Measurements from ENCODE around the gene BUB1. TPM values are rescaled to one million over a fixed set of nuclear protein-coding genes. Genes with fewer than 3 reads are reported as not detected.

BUB1 gene
- total RNA-seq, 1 donor from 2014 or later, result 7.3 TPM

DNA sequence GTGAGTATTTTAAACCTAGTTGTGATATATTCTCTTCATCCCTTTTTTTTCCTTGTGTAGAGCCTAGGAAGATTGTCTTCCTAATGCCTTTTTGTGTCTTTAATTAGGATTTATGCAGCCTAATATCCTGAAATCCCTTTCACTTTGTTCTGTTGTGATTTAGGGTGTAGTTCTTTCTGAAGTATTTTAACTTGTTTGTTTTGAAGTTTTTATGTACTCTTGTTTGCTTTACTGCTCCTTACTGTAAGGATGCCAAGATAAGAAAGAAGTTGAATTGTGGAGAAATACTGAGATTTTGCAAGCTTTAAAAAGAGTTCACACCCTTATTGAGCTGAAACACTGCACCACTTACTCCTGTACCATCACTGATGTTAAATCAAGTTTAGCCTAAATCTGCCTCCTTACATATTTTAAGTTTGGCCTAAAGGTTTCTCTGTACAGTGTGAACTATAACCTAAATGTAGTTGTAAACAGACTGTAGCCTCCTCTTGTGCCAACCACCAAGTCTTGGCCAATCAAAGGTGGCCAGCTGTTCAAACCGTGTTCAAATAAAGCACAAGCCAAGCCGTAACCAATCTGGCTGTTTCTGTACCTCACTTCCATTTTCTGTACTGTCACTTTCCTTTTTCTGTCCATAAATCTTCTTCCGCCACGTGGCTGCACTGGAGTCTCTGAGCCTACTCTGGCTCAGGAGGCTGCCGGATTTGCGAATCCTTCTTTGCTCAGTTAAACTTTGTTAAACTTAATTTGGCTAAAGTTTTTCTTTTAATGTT is 36.8 kb upstream of the BUB1 start:
- Mint-ChIP-seq H3K27ac (ENCODE audit: unreplicated experiment) (no peak overlapping the region), H3K27me3 (ENCODE audit: unreplicated experiment) (peaks cover 87% of the 10 kb centered on the region), H3K4me1 (ENCODE audit: unreplicated experiment) (peaks cover 11% of the 10 kb centered on the region), H3K4me3 (ENCODE audit: unreplicated experiment) (no peak overlapping the region), H3K36me3 (ENCODE audit: unreplicated experiment) (no peaks in the 10 kb centered on the region), H3K9me3 (ENCODE audit: unreplicated experiment) (no peaks in the 10 kb centered on the region)
- TF ChIP-seq, protein P1, sequence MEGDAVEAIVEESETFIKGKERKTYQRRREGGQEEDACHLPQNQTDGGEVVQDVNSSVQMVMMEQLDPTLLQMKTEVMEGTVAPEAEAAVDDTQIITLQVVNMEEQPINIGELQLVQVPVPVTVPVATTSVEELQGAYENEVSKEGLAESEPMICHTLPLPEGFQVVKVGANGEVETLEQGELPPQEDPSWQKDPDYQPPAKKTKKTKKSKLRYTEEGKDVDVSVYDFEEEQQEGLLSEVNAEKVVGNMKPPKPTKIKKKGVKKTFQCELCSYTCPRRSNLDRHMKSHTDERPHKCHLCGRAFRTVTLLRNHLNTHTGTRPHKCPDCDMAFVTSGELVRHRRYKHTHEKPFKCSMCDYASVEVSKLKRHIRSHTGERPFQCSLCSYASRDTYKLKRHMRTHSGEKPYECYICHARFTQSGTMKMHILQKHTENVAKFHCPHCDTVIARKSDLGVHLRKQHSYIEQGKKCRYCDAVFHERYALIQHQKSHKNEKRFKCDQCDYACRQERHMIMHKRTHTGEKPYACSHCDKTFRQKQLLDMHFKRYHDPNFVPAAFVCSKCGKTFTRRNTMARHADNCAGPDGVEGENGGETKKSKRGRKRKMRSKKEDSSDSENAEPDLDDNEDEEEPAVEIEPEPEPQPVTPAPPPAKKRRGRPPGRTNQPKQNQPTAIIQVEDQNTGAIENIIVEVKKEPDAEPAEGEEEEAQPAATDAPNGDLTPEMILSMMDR (IDR thresholded peaks at IDR 0.05), result no peak
- no peak for DNase-seq (ENCODE audit: extremely low spot score, unreplicated experiment)

DNA sequence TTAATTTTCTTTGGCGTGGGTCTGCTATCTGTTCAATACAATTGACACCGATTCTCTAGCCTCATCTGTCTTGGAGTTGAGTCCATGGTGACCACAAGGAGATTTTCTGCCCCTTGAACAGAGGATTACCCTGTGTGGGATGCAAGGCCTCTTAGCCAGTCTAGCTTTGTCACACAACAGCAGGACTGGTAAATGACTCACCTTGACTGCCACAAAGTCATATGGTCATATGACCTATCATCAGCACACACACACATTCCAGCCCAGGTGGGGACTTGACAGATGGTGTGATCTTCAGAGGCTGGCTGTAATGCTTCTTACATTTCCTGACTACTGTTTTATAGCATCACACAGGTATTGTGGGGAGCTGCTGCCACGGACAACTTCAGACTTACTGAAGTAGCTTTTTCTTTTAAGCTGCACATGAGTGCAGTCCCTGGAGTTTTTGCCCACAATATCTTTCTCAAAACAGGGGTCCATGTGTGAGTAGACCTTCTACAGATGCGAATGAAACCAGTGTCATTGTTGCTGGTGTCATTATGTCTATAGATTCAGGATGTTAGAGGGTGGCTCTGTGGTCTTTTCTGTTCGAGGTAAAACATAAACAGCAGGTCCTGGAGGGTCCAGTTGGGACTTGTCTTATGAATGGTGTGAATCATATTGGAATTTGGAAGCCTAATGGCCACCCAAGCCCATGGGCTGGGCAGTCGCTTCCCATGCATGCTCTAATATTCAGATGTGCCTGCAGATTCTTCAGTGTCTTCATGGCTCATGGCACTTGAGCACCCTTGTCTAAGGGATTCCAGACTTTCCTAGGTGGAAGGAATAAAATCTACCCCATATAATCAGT is 35.9 kb upstream of the BUB1 start:
- H3K4me1 Mint-ChIP-seq (ENCODE audit: unreplicated experiment), result peaks cover 11% of the 10 kb centered on the region
- no peaks in the 10 kb centered on the region for H3K9me3 Mint-ChIP-seq (ENCODE audit: unreplicated experiment)
- no peaks in the 10 kb centered on the region for H3K36me3 Mint-ChIP-seq (ENCODE audit: unreplicated experiment)
- H3K27me3 Mint-ChIP-seq (ENCODE audit: unreplicated experiment), result peaks cover 88% of the 10 kb centered on the region
- no peak overlapping the region for H3K27ac Mint-ChIP-seq (ENCODE audit: unreplicated experiment)
- DNase-seq (ENCODE audit: extremely low spot score, unreplicated experiment), result no peak
- TF ChIP-seq, protein P1 (IDR thresholded peaks at IDR 0.05), result no peak
- H3K4me3 Mint-ChIP-seq (ENCODE audit: unreplicated experiment), result no peak overlapping the region

DNA sequence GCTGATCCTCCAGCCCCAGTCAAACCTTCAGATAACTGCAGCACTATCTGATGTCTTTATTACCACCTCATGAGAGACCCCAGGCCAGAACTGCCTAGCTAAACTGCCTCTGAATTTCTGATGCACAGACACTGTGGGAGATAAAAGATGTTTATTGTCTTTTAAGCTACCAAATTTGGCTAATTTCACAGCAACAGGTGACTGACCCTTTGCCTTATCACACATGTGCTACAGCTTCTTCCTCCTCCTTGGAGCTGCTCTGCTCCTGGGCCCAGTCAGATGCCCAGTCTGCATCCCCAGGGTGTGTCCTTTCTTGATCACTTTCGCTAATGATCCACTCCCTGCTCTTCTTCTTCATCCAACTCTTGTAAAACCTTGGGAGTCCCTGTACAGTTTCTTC is 34.9 kb upstream of the BUB1 start:
- Mint-ChIP-seq H3K27me3 (ENCODE audit: unreplicated experiment) (peaks cover 88% of the 10 kb centered on the region), H3K4me1 (ENCODE audit: unreplicated experiment) (peaks cover 9% of the 10 kb centered on the region), H3K27ac (ENCODE audit: unreplicated experiment) (no peak overlapping the region), H3K36me3 (ENCODE audit: unreplicated experiment) (no peaks in the 10 kb centered on the region), H3K9me3 (ENCODE audit: unreplicated experiment) (no peaks in the 10 kb centered on the region), H3K4me3 (ENCODE audit: unreplicated experiment) (no peak overlapping the region)
- TF ChIP-seq, protein P1 (IDR thresholded peaks at IDR 0.05), result no peak
- no peak for DNase-seq (ENCODE audit: extremely low spot score, unreplicated experiment)

DNA sequence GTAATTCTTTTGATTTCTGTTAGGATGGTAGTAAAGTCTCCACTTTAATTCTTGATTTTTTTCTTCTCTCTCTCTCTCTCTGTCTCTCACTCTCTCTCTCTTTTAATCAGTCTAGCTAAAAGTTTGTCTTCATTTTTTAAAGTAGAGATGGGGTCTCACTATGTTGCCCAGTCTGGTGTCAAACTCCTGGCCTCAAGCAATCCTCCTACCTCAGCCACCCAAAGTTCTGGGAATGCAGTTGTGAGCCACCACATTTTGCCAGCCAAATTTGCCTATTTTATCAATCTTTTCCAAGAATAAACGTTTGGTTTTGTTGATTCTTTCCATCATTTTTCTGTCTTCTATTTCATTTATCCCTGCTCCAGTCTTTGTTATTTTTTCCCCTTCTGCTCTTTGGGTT is 30.6 kb upstream of the BUB1 start:
- Mint-ChIP-seq H3K4me1 (ENCODE audit: unreplicated experiment) (no peaks in the 10 kb centered on the region), H3K36me3 (ENCODE audit: unreplicated experiment) (no peaks in the 10 kb centered on the region), H3K9me3 (ENCODE audit: unreplicated experiment) (no peaks in the 10 kb centered on the region), H3K27ac (ENCODE audit: unreplicated experiment) (no peak overlapping the region), H3K27me3 (ENCODE audit: unreplicated experiment) (peaks cover 90% of the 10 kb centered on the region), H3K4me3 (ENCODE audit: unreplicated experiment) (no peak overlapping the region)
- DNase-seq (ENCODE audit: extremely low spot score, unreplicated experiment), result no peak
- TF ChIP-seq, protein P1 (IDR thresholded peaks at IDR 0.05), result no peak

DNA sequence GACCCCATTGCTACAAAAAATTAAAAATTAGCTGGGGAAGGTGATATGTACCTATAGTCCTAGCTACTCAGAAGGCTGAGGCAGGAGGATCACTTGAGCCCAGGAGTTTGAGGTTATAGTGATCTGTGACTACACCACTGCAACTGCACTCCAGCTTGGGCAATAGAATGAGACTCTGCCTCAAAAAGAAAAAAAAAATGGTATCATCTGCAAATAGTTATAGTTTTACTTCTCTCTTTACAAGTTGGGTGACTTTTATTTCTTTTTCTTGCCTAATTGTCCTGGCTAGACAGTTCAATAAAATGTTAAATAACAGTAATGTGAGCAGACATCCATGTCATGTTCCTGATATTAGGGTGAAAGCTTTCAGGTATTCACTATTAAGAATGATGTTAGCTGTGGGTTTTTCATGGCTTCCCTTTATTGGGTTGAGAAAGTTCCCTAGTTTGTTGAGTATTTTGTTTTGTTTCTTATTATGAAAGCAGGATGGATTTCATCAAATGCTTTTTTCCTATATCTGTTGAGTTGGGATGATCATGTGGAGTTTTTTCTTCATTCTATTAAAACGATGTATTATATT is 29.6 kb upstream of the BUB1 start:
- no peak overlapping the region for H3K27ac Mint-ChIP-seq (ENCODE audit: unreplicated experiment)
- no peaks in the 10 kb centered on the region for H3K9me3 Mint-ChIP-seq (ENCODE audit: unreplicated experiment)
- DNase-seq (ENCODE audit: extremely low spot score, unreplicated experiment), result no peak
- H3K27me3 Mint-ChIP-seq (ENCODE audit: unreplicated experiment), result peaks cover 90% of the 10 kb centered on the region
- no peak overlapping the region for H3K4me3 Mint-ChIP-seq (ENCODE audit: unreplicated experiment)
- no peaks in the 10 kb centered on the region for H3K36me3 Mint-ChIP-seq (ENCODE audit: unreplicated experiment)
- TF ChIP-seq, protein P1 (IDR thresholded peaks at IDR 0.05), result no peak
- H3K4me1 Mint-ChIP-seq (ENCODE audit: unreplicated experiment), result no peaks in the 10 kb centered on the region

Measured in osteocyte (in vitro differentiated cells).